ENCODE data around the gene HS6ST1. TPM values are rescaled to one million over a fixed set of nuclear protein-coding genes. Genes with fewer than 3 reads are reported as not detected.
"Not testable (repeated sequence)": the region's sequence is repeated elsewhere in the genome, so short reads cannot be mapped to it uniquely, and the experiment has no call there.

The HS6ST1 gene
- total RNA-seq, 2 donors from 2014 or later: 20.5 to 40.4 TPM

DNA sequence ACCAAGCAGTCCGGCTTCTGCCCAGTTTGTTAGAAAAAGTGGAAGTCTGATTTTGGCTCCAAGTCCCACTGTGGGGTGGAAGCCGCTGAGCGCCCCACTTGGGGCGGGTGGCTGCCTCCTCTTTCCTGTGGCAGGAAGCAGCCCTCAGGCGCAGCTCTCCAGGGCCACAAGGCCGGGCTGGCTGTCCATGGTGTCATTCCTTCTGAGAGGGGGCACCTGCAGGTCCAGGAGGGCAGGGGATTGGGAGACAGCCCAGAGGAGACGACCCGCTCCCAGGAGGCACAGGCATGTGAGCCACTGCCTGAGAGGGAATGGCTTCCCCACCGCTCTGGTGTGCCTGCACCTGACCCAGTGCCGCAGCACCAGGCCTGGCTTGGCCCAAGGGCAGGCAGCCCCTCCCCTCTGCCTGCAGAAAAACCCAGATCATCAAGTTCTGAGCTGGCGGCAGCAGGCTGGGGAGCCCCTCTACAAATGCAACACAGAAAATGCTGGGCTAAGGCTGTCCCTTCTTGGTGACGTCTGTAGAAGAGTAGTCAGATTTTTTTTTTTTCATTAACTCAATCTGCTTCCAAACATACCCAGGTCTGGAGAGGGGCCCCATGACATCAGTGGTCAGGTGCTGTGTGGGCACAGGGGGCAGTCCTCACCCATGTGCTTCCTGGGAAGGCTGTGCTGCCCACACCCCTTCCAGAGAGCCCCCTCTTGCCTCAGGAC lies 38.4 kb downstream of the HS6ST1 start:
- ATAC-seq (no peak), DNase-seq (peak; percentile 19 to 24)
- intact Hi-C loops (cut with DNase I, micrococcal nuclease): no loop called here

DNA sequence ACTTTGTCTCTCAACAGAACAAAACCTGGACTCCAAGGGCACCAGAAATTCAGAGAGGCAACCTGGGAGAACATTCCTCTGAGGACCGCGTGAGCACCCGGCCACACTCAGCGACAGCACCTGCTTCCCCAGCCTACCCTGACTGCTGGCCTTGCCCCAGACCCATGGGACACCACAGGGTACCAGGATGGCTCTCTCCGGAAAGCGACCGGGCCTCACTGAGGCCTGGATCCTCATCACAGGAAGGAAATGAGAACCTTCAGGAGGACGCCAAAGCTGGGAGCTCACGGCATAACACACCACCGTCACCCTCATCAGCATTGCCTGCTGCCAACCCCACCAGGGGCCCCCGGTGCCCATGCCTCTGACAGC lies 38.9 kb downstream of the HS6ST1 start:
- intact Hi-C loops (cut with DNase I, micrococcal nuclease): no loop called here
- ATAC-seq (no peak), DNase-seq (peak in 1 of 2 donors; percentile 3)

DNA sequence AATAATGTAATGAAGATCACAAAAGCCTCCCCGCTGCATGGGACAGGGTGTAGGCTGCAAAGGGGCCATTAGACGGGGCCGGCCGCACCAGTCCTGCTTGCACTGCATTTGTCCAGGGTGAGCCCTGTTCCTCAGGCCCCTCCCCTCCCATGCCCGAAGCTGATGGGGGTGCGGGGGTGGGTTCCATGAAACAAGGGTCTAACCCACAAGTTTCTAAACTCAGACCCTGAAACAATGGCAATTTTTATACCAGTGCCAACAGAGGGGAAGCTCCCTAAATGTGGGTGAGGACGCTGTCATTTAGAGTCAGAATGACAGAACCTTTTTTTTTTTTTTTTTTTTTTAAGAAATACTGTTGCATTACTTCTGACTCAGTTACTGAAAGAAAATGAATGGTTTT lies 39.7 kb downstream of the HS6ST1 start:
- no peak for ATAC-seq
- DNase-seq: peak; percentile 4 to 20
- intact Hi-C loops (cut with DNase I, micrococcal nuclease): no loop called here

DNA sequence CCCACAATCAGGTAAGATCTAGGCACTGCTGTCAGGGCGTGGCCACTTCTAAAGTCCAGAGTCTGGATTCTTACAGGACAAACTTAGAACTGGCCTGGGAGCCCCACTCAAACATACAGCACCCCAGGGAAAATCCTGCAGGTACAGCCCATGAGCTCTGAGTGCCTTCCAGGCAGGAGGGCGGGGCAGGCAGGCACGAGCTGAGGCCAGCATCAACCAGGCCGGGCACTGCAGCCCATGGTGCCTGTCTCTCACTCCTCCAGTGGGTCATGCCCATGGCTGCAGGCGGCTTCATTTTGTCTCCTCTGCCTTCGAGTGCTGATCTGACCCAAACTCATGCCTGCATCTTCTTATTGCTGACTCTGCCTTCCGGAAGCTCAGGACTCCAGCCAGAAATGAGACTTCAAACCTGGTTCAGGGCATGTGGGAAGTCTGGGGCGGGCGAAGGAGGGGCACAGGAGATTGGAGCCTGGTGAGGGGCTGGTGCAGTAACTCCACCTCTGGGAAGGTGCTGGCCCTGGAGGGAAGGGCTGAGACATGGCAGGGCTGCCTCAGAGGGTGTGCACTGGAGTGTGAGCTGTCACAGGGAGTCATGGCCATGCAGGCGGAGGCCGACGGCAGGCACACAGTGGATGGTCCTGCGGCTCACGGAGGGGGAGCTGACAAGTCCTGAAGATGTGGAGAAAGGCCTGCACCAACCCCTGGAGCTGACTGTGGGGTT lies 40.5 kb downstream of the HS6ST1 start:
- peak; percentile 68 for ATAC-seq
- intact Hi-C loops (cut with DNase I, micrococcal nuclease): no loop called here
- peak; percentile 26 to 27 for DNase-seq

DNA sequence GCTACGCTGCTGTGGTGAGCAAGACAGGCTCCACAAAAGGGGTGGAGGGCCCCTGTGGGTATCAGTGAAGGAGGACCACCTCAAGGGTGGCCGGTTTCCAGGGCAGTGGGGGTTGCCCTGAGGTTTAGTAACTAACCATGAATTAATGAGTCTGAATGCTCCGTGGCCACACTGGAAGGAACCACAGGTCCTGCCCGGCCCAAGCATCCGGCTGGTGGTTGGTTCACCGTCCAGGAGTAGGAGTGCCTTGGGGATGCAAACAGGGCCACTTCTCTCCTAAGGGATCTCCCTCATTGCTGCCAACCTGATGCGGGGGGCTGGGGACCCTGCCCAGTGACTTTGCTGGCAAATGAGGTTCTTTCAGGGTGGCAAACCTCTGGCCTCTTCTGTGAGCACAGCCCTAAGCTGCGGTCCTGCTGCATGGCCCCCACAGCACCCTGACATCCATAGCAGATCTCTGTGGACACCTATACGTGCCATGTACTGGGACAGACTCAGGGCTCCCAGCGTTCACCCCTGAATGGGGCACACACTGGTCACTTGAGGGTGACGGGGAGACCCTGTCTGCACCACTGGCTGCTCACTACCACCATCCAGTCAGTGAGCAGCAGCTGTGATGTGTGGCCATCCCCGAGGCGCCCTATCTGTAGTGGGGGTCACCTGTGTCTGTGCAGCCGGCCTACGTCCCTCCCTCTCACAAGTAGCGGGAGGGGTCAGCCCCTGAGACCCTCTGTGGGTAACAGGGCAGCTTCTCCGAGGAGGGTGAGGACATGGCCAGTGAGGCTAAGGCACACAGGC lies 41.6 kb downstream of the HS6ST1 start:
- ATAC-seq (no peak), DNase-seq (peak; percentile 3 to 19)
- intact Hi-C loops (cut with DNase I, micrococcal nuclease): no loop called here

DNA sequence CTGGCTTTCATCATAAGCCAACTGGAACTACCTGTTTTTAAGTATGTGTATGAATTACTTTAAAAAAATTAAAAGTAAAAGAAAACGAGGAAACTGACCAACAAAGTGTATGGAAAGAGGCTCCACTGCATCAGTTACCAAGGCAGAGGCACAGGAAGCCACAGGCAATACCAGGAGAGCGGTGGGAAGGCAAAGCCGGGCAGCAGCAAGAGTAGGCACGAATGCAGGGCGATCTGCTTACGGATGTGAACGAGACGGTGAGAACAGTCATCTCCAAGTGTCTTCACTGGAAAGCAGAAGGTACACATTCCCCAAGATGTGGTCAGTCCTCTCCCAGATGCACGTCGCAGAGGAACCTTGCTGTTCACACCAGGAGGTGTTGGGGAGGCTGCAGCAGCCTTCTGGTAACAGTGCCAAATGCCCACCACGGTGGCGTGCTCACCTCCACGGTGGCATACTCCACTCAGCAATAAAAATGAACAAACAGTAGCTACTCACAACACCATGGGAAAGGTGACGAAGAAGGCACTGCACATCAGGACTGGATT lies 43.1 kb downstream of the HS6ST1 start:
- no peak for ATAC-seq
- DNase-seq: no peak

DNA sequence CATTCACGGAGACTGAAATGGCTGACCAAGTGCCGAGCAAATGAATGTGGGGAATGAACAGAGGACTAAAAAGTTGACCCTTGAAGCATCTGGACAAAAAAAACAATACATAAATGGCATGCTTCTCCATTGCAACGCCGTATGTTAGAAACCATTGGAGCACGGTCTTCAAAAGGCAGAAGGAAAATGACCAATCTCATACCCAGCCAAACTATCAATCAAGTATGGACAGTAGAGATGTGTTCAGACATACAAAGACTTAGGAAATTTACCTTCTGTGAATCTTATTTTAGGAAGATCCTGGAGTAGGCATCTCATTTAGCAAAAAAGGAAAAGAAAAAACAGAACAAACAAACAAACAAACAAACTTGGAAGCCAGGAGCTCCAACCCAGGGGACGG lies 44.5 kb downstream of the HS6ST1 start:
- DNase-seq (no peak), ATAC-seq (no peak)
- intact Hi-C loops (cut with DNase I, micrococcal nuclease): no loop called here

More for the DNA sequence above, 43.1 kb downstream of the HS6ST1 start:
- intact Hi-C loops (cut with DNase I, micrococcal nuclease): no loop called here

DNA sequence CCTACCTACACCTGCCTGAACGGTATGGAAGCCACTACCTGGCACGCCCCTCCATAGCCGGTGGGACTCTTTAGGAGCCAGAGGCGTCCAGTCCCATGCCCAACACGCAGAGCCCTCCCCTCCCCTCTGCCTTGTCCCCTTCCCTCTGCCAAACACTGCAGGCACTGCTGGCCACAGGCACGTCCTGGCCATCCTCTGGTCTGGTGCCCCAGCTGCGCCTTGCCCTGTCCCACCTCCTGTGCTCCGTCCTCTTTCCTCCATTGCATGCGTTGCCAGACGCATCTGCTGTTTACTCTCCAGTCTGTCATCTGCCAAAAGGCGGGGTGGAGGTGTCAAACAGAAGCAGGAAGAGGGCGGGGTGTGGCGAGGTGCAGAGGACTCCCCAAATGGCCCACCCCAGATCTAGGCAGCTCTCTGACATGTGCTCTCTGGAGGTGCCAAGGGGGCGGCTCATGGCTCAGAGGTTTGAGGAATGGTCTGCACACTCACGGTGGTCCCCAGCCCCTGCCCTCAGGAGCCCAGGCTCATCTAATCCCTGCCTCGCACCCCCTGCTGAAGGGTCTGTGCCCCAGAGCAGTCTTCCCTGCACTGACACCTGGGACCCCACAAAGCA lies 45.1 kb downstream of the HS6ST1 start:
- ATAC-seq: peak; percentile 35
- intact Hi-C loops (cut with DNase I, micrococcal nuclease): no loop called here
- DNase-seq: peak in 1 of 2 donors; percentile 19

DNA sequence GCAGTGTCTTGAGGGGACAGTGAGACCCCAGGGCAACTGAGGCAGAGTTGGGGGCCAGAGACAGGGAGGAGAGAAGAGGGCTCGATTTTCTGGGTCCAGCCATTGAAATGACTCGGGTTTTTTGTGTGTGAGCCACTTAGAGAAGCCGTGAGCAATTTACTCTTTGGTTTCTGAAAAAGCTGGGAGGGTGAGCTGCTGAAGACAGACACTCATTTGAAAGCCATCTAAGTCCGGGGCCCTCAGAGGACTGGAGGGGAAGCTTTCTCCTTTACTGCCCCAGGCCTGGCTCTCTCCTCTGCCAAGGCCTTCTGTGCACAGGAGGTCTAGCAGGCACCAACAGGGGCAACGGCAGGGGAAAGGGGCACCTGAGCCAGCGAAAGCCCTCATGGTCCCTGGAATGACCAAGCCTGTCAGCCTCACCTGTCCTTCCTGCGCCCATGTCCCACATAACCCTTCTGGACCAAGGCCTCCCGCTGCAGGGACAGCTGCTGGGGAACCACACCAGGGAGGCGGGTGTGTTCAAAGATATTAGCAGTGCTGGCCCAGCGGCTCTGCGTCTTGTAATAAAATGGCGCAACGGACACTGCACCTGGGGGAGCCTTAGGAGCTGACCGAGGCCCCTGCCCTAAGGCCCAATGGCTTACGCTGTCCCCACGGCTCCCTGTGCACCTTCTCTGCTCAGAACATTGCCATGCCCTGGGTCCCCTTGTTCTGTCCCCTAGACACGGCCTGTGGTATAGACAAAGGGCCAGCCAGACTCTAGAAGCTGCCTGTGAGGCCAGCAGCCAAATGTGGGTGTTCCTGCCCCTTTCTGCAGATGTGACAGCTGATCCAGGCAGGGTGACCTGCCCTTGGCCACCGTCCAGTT lies 45.8 kb downstream of the HS6ST1 start:
- intact Hi-C loops (cut with DNase I, micrococcal nuclease): no loop called here
- peak; percentile 39 for ATAC-seq

DNA sequence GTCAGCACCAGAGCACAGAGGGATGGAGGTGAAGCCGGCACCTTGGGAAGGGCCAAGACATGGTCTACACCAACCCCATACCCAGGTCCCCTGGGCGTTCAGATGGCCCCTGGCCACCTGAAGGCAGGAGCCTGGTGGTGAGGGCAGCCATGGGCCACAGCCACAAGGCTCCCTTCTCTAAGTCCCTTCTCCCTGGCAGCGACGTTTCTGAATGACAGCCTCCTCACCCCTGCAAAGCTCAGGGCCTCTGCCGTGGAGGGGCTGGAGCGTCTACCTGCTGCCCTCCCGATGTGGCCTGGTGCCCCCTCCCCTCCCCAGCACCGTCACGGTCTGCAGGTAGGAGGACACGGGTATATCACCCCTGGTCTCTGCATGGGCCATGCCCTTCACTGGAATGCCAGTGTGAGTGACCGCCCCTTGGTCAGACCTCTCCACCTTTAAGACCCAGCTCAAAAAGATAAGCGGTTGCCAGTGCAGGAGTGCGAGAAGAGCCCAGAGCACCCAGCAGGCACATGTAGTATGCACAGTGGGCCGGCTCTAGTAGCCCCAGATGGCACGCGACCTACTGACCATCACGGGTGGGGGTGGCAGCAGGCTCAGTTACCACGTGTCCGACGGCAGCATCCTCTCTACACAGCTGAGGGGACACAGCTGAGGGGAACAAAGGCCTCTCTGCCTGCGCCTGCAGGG lies 46.6 kb downstream of the HS6ST1 start:
- intact Hi-C loops (cut with DNase I, micrococcal nuclease): no loop called here
- DNase-seq (peak in 1 of 2 donors; percentile 17), ATAC-seq (no peak)

More for the DNA sequence above, 45.8 kb downstream of the HS6ST1 start:
- peak in 1 of 2 donors; percentile 41 for DNase-seq

DNA sequence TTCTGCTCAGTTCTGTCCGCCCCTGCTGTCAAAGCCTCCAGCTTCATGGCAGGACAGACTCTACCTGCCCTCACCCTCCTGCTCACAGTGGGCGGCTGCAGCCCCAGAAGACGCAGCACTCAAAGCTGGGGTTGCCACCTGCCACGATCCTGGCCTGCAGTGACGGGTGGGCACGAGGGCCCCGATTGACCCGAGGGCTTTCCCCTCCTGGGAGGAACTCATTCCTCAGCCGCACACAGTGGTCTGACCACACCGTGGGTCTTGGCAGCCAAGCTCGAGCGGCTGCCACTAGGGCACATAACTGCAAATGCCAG lies 47.1 kb downstream of the HS6ST1 start:
- ATAC-seq (no peak), DNase-seq (no peak)
- intact Hi-C loops (cut with DNase I, micrococcal nuclease): no loop called here

DNA sequence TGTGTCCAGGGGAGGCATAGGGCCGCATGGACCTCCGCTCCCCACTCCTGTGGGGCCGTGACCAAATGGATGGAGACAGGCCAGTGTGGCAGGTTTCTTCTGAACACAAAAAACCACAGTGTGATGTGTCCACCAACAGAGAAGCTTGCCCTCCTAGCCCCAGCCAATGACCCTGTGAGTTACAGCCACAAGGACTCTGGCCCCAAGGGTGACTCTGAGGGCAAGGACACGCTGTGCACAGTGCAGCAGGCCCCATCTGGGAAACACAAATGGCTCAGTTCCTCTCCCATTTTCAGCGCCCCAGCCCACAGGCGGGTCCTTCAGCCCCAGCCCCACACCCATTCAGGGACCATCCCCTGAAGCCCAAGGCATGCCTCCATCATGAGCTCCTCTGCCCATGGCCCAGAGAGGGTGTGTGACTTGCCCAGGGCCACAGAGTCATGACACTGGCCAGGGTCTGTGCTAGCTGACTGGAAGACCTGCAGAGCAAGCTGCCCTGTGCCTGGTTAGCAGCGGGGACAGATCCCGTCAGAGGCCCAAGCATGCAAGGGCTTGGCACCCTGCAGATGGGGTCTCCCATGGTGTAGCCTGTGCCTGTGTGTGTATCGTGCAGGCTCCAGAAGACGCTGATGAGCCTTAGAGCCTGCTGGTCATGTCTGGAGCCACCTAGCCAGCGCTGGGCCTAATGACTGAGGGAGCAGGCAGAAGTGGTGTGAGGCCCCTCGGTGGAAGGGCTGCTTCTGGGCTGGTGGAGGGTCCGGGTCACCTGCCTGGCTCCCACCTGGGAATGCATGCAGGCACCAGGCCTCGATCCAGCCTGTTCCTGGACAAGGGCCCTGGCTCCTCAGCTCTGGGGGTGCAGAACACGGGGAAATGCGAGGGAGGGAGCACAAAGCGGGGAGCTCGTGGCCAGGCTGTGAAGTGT lies 47.7 kb downstream of the HS6ST1 start:
- peak in 1 of 2 donors; percentile 19 for DNase-seq
- intact Hi-C loops (cut with DNase I, micrococcal nuclease): no loop called here
- ATAC-seq: no peak

DNA sequence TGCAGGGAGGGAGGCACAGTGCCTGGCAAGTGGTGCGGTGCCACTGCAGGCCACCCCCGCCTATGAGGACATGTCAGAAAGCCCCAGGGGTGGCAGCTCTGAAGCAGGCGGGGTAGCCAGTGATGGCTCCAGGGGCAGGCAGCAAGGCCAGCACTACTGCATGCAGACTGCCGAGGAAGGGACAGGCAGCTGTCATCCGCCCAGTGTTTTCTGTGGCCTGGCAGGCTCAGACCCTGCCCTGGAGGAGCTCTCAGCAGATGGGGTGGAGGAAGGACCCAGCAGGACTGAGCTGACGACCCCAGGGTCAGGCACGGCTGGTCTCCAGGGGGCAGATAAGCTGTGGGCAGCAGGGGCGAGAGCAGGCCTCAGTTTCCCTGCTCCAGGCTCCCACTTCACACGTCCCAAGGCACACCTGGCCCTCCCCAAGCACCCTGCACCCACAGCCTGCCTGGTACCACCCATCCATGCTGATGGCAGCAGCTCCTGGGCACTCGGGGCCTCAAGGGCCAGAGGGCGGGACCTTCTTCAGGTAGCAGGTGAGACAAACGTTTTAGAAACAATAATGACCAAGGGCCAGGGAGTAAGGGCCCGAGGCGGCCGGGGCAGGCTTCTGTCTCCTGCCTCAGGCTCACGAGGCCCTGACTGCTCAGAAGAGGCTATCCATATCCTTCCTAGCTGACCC lies 48.5 kb downstream of the HS6ST1 start:
- ATAC-seq: no peak
- intact Hi-C loops (cut with DNase I, micrococcal nuclease): no loop called here
- peak in 1 of 2 donors; percentile 15 for DNase-seq

DNA sequence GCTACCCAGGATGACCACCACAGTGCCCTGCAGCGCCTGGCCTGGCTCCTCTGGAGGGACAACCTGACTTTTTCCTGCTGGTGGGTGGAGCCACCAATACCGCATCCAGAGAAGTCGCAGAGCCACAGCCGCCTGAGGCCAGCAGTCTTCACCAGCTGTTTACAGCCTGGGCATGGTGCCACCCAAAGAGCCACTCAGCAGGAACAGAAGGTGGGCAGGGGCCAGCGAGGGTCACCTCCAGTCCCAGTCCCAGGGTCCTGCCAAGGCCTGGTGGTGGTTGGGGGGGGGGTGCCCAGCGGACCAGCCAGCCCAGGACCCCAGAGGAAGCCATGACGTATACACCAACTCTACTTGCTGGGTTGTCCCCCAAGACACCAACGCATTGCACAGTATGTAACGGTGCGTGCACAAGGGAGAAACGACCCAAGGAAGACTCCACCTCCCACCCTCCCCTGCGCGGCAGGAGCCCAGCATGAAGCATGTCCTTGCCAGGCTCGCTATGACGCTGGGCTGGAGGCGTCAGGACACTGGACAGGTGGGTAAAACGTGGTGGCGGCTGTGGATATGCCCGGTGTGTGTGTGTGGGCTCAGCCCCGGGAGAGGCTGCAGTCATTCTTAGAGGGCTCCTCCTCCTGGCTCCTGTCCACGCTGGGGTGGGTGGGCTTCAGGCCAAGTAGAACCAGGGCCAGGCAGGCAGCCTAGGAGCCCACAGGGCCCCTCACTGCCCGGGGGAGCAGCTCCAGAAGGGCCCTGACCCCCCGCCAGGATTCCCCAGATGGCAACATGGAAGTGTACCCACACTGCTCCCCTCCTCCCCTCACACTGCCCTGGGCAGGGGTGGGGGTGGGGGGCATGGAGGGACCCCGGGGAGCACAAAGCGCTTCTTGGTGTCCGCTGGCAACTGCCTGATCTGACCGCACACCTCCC lies 49.3 kb downstream of the HS6ST1 start:
- DNase-seq (peak in 1 of 2 donors; percentile 20), ATAC-seq (no peak)
- intact Hi-C loops (cut with DNase I, micrococcal nuclease): no loop called here

DNA sequence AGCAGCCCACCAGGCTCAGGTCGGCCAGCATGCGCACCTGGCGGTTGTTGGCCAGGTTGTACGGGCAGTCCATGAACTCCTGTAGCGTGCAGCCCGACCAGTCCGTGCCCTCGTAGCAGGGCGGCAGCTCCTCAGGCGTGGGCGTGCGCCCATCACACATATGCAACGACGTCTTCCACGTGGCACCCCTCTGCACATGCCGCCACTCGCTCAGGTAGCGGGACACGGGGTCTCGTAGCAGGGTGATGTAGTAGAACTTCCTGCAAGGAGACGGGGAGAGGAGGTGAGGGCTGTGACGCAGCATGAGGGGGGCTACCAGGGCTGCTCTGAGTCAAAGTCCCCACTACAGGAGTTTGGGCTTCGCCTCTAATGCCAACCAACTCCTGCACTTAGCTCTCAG lies 50.1 kb downstream of the HS6ST1 start:
- DNase-seq; ATAC-seq; intact Hi-C loops (cut with DNase I, micrococcal nuclease): not testable (repeated sequence)
